PC-9 (cell line): Measurements from ENCODE around the gene DFFB.

Source experiments
- EZH2 ChIP-seq: fragments of 200-600 bp; sonication (generic); IDR thresholded peaks from 2 replicates; pipeline ENCODE4 v1.8.0; 2017; ENCODE audit warnings: antibody characterized with exemption, low read depth
- TF ChIP-seq, protein P1 (sequence below): fragments of 200-600 bp; sonication (generic); conservative IDR thresholded peaks from 2 replicates; pipeline ENCODE4 v1.6.1; 2017; ENCODE audit warnings: mixed run types, antibody characterized with exemption, mild to moderate bottlenecking, moderate library complexity

DNA sequence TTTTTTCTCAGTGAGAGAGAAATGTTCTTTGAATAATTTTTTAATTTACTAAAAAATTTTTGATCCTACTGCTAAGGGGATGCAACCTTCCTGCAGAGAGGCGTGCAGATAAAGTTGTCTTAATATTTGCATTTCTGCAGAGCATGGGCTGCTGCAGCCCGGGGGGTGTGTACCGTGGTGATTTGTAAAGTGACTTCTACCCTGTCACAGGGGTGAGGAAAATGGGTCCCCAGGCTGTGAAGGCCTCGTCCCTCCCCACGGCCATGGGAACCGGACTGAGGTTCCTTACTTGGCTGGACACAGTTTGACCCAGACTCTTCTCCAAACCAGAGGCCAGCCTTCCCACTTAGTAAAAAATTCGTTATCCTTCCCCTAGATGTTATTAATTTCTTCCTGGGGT, 52.3 kb downstream of the DFFB start:
- TF ChIP-seq, protein P1, sequence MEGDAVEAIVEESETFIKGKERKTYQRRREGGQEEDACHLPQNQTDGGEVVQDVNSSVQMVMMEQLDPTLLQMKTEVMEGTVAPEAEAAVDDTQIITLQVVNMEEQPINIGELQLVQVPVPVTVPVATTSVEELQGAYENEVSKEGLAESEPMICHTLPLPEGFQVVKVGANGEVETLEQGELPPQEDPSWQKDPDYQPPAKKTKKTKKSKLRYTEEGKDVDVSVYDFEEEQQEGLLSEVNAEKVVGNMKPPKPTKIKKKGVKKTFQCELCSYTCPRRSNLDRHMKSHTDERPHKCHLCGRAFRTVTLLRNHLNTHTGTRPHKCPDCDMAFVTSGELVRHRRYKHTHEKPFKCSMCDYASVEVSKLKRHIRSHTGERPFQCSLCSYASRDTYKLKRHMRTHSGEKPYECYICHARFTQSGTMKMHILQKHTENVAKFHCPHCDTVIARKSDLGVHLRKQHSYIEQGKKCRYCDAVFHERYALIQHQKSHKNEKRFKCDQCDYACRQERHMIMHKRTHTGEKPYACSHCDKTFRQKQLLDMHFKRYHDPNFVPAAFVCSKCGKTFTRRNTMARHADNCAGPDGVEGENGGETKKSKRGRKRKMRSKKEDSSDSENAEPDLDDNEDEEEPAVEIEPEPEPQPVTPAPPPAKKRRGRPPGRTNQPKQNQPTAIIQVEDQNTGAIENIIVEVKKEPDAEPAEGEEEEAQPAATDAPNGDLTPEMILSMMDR: no peak
- no peak for TF ChIP-seq EZH2
